Rectal smooth muscle tissue (tissue), 1 donor: ENCODE data around the gene TMEM220.

Experiments
- H3K27ac ChIP-seq: one replicate; pipeline ENCODE4 v1.7.0; 2013; ENCODE audit warnings: low read depth, low read length, inconsistent platforms
- H3K27me3 ChIP-seq: one replicate; pipeline ENCODE4 v1.7.0; 2013; ENCODE audit warnings: low read length; ENCODE audit not compliant: control insufficient read depth, insufficient read depth
- H3K36me3 ChIP-seq: one replicate; pipeline ENCODE4 v1.7.0; 2013; ENCODE audit warnings: low read length; ENCODE audit not compliant: control insufficient read depth, insufficient read depth
- H3K4me1 ChIP-seq: one replicate; pipeline ENCODE4 v1.7.0; 2013; ENCODE audit warnings: low read length; ENCODE audit not compliant: control insufficient read depth, insufficient read depth
- H3K4me3 ChIP-seq: one replicate; pipeline ENCODE4 v1.7.0; 2013; ENCODE audit warnings: low read length
- H3K9ac ChIP-seq: one replicate; pipeline ENCODE4 v1.7.0; 2013; ENCODE audit warnings: low read length

The TMEM220 gene

DNA sequence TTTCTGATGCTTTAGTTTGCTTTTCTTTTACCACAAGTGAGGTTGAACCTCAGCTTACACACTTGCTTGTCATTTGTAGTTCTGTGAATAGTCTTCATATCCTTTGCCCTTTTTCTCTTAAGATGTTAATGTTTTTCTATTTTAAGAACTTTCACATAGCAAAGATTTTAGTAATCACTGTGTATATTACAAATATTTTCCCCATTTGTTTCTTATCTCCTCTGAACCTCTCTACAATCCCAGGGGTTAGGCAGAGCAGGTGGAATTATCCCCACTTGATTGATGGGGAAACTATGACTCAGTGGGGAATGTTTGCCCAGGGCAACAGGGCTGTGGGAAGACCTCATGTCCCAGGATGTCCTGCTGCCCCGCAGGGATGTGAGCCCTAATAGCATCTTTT lies 61.0 kb downstream of the TMEM220 start:
- no peaks in the 10 kb centered on the region for H3K36me3 ChIP-seq
- H3K9ac ChIP-seq = no peak overlapping the region
- H3K4me3 ChIP-seq = no peak overlapping the region
- peaks cover 6% of the 10 kb centered on the region for H3K4me1 ChIP-seq
- no peaks in the 10 kb centered on the region for H3K27me3 ChIP-seq
- no peak overlapping the region for H3K27ac ChIP-seq

- Histone ChIP-seq H3K4me1 (no peaks in the 10 kb centered on the region), H3K9ac (no peak overlapping the region), H3K4me3 (no peak overlapping the region)
Measured at GRCh38 chr17:10666906-10667305, 62.9 kb downstream of the TMEM220 start.

DNA sequence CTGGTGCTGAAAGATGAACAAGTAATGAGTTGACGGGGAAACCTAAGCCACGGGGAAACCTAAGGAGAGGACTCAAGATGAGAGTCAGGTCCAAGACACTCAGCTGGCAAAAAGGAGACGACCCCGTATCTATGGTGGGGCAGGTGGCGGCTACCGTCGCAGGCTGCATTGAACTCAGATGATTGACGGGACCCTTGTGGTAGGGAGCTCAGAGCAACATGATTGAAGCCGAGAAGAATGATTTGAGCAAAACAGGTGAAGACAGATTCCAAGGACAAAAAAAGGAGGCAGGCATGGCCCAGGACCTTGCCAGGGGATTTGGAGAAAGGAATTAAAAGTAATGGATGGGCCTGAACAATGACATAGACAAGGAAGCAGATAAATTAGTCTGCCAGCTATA lies 65.3 kb downstream of the TMEM220 start:
- no peaks in the 10 kb centered on the region for H3K4me1 ChIP-seq
- no peak overlapping the region for H3K27ac ChIP-seq
- H3K27me3 ChIP-seq = no peaks in the 10 kb centered on the region

More at GRCh38 chr17:10666906-10667305, 62.9 kb downstream of the TMEM220 start:
- Histone ChIP-seq H3K27me3 (no peaks in the 10 kb centered on the region), H3K27ac (no peak overlapping the region), H3K36me3 (no peaks in the 10 kb centered on the region)

More for the DNA sequence above, 65.3 kb downstream of the TMEM220 start:
- Histone ChIP-seq H3K36me3 (no peaks in the 10 kb centered on the region), H3K9ac (no peak overlapping the region), H3K4me3 (no peak overlapping the region)
